ENCODE results near the gene DIS3L2.

DIS3L2 gene

DNA sequence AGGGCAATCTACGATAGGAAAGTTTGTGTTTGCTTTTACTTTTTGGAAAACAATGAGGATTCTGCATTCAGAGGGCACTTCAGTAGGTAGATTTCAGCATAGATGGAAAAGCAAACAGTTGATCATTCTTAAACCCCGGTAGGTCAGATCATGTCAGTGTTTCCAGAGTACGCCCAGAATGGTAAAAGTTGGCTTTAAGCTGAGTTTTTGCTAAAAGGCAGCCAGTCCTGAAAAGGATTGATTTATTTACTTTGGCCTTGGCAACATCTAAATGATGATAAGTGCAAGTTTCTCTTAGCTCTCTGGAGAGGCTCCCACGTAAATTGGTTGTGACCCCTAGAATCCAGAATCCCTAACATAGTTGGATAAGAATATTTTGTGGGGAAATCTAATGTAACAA lies 168.0 kb downstream of the DIS3L2 start:
- TF ChIP-seq EZH2 (IDR thresholded peaks at IDR 0.05; ENCODE audit: borderline replicate concordance, low read length): no peak
- TF ChIP-seq, protein P1, sequence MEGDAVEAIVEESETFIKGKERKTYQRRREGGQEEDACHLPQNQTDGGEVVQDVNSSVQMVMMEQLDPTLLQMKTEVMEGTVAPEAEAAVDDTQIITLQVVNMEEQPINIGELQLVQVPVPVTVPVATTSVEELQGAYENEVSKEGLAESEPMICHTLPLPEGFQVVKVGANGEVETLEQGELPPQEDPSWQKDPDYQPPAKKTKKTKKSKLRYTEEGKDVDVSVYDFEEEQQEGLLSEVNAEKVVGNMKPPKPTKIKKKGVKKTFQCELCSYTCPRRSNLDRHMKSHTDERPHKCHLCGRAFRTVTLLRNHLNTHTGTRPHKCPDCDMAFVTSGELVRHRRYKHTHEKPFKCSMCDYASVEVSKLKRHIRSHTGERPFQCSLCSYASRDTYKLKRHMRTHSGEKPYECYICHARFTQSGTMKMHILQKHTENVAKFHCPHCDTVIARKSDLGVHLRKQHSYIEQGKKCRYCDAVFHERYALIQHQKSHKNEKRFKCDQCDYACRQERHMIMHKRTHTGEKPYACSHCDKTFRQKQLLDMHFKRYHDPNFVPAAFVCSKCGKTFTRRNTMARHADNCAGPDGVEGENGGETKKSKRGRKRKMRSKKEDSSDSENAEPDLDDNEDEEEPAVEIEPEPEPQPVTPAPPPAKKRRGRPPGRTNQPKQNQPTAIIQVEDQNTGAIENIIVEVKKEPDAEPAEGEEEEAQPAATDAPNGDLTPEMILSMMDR (IDR thresholded peaks at IDR 0.05; ENCODE audit: low read length): no peak
- no peaks in the 10 kb centered on the region for H3K9me3 ChIP-seq (ENCODE audit: low read length)
- H3K4me1 ChIP-seq (ENCODE audit: insufficient read depth, low read length, severe bottlenecking): no peaks in the 10 kb centered on the region
- no peak overlapping the region for H2AFZ ChIP-seq (ENCODE audit: low read length)
- H3K27me3 ChIP-seq (ENCODE audit: insufficient read depth, low read length): no peaks in the 10 kb centered on the region
- H3K9me2 ChIP-seq (ENCODE audit: low read depth, low read length): no peaks in the 10 kb centered on the region
- no peak overlapping the region for H3K27ac ChIP-seq (ENCODE audit: low read depth, low read length, poor library complexity, severe bottlenecking)
- H4K20me1 ChIP-seq (ENCODE audit: insufficient read depth, low read length): no peaks in the 10 kb centered on the region
- H3K4me2 ChIP-seq (ENCODE audit: low read length): no peak overlapping the region
- no peaks in the 10 kb centered on the region for H3F3A ChIP-seq (ENCODE audit: insufficient read depth, low read length)
- H3K4me3 ChIP-seq (ENCODE audit: low read depth, low read length, poor library complexity, severe bottlenecking): no peak overlapping the region
- no peaks in the 10 kb centered on the region for H3K79me2 ChIP-seq (ENCODE audit: insufficient read depth, low read length)
- H3K9ac ChIP-seq (ENCODE audit: low read length): no peak overlapping the region
- no peaks in the 10 kb centered on the region for H3K36me3 ChIP-seq (ENCODE audit: insufficient read depth, low read length)

DNA sequence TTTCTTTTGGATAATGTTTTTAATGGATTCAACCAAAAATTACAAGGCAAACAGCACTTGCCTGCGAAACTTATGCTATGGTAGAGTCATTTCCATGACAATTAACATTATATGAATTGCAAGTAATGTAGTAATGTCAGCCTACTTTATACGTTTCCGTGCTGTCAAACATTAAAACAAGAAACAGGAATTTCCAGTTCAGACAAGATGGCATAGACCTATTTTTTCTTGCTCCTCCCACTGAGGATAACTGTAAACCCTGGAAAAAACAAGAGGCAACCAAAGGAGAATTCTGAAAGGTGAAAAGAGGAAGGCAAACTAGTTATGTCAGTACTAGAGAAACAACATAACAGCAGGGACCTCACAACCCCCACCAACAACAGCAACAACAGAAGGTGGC lies 170.7 kb downstream of the DIS3L2 start:
- H3F3A ChIP-seq (ENCODE audit: insufficient read depth, low read length): no peaks in the 10 kb centered on the region
- H4K20me1 ChIP-seq (ENCODE audit: insufficient read depth, low read length): no peaks in the 10 kb centered on the region
- no peak overlapping the region for H2AFZ ChIP-seq (ENCODE audit: low read length)
- H3K4me1 ChIP-seq (ENCODE audit: insufficient read depth, low read length, severe bottlenecking): peaks cover 5% of the 10 kb centered on the region
- no peak overlapping the region for H3K4me3 ChIP-seq (ENCODE audit: low read depth, low read length, poor library complexity, severe bottlenecking)
- H3K9me3 ChIP-seq (ENCODE audit: low read length): no peaks in the 10 kb centered on the region
- no peak overlapping the region for H3K4me2 ChIP-seq (ENCODE audit: low read length)
- H3K9me2 ChIP-seq (ENCODE audit: low read depth, low read length): no peaks in the 10 kb centered on the region
- H3K9ac ChIP-seq (ENCODE audit: low read length): no peak overlapping the region
- no peaks in the 10 kb centered on the region for H3K79me2 ChIP-seq (ENCODE audit: insufficient read depth, low read length)
- H3K27ac ChIP-seq (ENCODE audit: low read depth, low read length, poor library complexity, severe bottlenecking): no peak overlapping the region
- H3K36me3 ChIP-seq (ENCODE audit: insufficient read depth, low read length): no peaks in the 10 kb centered on the region
- H3K27me3 ChIP-seq (ENCODE audit: insufficient read depth, low read length): no peaks in the 10 kb centered on the region
- TF ChIP-seq, protein P1 (IDR thresholded peaks at IDR 0.05; ENCODE audit: low read length): no peak
- no peak for TF ChIP-seq EZH2 (IDR thresholded peaks at IDR 0.05; ENCODE audit: borderline replicate concordance, low read length)

DNA sequence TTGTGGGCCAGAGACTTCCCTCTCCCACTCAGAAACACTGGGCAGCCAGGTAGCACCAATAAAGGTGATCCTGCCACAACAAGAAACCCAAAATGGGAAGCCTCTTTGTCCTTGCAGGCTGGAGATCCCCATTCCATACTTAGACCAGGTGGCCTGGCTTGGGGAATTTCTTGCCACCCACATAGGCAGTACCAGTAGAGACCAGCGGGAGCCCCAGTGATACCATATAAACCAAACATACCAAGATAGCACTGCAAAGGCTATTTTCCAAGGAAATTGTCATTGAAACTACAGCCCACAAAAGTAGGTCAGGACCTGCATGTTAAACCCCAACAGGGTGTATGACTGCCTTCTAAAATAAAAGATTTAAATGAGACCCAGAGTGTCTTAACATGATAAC lies 171.6 kb downstream of the DIS3L2 start:
- TF ChIP-seq, protein P1 (IDR thresholded peaks at IDR 0.05; ENCODE audit: low read length): 0 out of 2 replicates have a peak, but pooled peaks have one; percentile 10
- no peak for TF ChIP-seq EZH2 (IDR thresholded peaks at IDR 0.05; ENCODE audit: borderline replicate concordance, low read length)
- H3K4me3 ChIP-seq (ENCODE audit: low read depth, low read length, poor library complexity, severe bottlenecking): no peak overlapping the region
- H3K79me2 ChIP-seq (ENCODE audit: insufficient read depth, low read length): no peaks in the 10 kb centered on the region
- no peaks in the 10 kb centered on the region for H3K9me3 ChIP-seq (ENCODE audit: low read length)
- no peak overlapping the region for H3K9ac ChIP-seq (ENCODE audit: low read length)
- H4K20me1 ChIP-seq (ENCODE audit: insufficient read depth, low read length): no peaks in the 10 kb centered on the region
- no peaks in the 10 kb centered on the region for H3K27me3 ChIP-seq (ENCODE audit: insufficient read depth, low read length)
- H3K27ac ChIP-seq (ENCODE audit: low read depth, low read length, poor library complexity, severe bottlenecking): no peak overlapping the region
- no peaks in the 10 kb centered on the region for H3K9me2 ChIP-seq (ENCODE audit: low read depth, low read length)
- no peak overlapping the region for H2AFZ ChIP-seq (ENCODE audit: low read length)
- H3F3A ChIP-seq (ENCODE audit: insufficient read depth, low read length): no peaks in the 10 kb centered on the region
- H3K36me3 ChIP-seq (ENCODE audit: insufficient read depth, low read length): no peaks in the 10 kb centered on the region
- H3K4me2 ChIP-seq (ENCODE audit: low read length): no peak overlapping the region
- H3K4me1 ChIP-seq (ENCODE audit: insufficient read depth, low read length, severe bottlenecking): peaks cover 14% of the 10 kb centered on the region

Measured in OCI-LY1 (cell line).